Kasumi-1 (cell line): Measurements from ENCODE around the gene PLCXD3.
"Not testable (repeated sequence)": the region's sequence is repeated elsewhere in the genome, so short reads cannot be mapped to it uniquely, and the experiment has no call there.

Source experiments
- DNase-seq, 2 experiments: peaks; one replicate each; lab custom pipeline; 2025; lab: John Stamatoyannopoulos, UW

Gene PLCXD3

GRCh38 chr5:41485533-41485932 is 24.9 kb downstream of the PLCXD3 start:
- no peak for DNase-seq

GRCh38 chr5:41482715-41483114 is 27.7 kb downstream of the PLCXD3 start:
- DNase-seq = no peak

GRCh38 chr5:41482173-41482572 is 28.2 kb downstream of the PLCXD3 start:
- no peak for DNase-seq

GRCh38 chr5:41471571-41472208 is 38.7 kb downstream of the PLCXD3 start:
- not testable (repeated sequence) for DNase-seq

GRCh38 chr5:41465493-41466171 is 44.8 kb downstream of the PLCXD3 start:
- DNase-seq = no peak

- no peak for DNase-seq
Observed at GRCh38 chr5:41459557-41459956, 50.8 kb downstream of the PLCXD3 start.

- no peak for DNase-seq
Observed at GRCh38 chr5:41457094-41457493, 53.3 kb downstream of the PLCXD3 start.

GRCh38 chr5:41452506-41452905 is 57.9 kb downstream of the PLCXD3 start:
- no peak for DNase-seq

- DNase-seq = no peak
Observed at GRCh38 chr5:41447650-41448510, 62.5 kb downstream of the PLCXD3 start.

GRCh38 chr5:41445937-41446563 is 64.4 kb downstream of the PLCXD3 start:
- no peak for DNase-seq

- no peak for DNase-seq
Observed at GRCh38 chr5:41435276-41435675, 75.1 kb downstream of the PLCXD3 start.

- DNase-seq = peak in 1 of 2 experiments; percentile 3
Observed at GRCh38 chr5:41433552-41434181, 76.7 kb downstream of the PLCXD3 start.

GRCh38 chr5:41432481-41433253 is 77.7 kb downstream of the PLCXD3 start:
- DNase-seq = no peak

GRCh38 chr5:41427505-41427904 is 82.9 kb downstream of the PLCXD3 start:
- DNase-seq = no peak

- DNase-seq = no peak
Observed at GRCh38 chr5:41425736-41426135, 84.7 kb downstream of the PLCXD3 start.

GRCh38 chr5:41420492-41421067 is 89.8 kb downstream of the PLCXD3 start:
- no peak for DNase-seq

GRCh38 chr5:41418220-41419031 is 92.0 kb downstream of the PLCXD3 start:
- no peak for DNase-seq

GRCh38 chr5:41416336-41416735 is 94.1 kb downstream of the PLCXD3 start:
- DNase-seq = no peak

- no peak for DNase-seq
Observed at GRCh38 chr5:41415242-41415641, 95.2 kb downstream of the PLCXD3 start.

- no peak for DNase-seq
Observed at GRCh38 chr5:41414598-41414997, 95.8 kb downstream of the PLCXD3 start.
